Anterior cingulate cortex (tissue), 58 donors: ENCODE measurements around the gene RNF212B.

Source experiments
- DNase-seq, 58 donors: peaks; one replicate each; lab custom pipeline; 2025; lab: John Stamatoyannopoulos, UW

The RNF212B gene

DNA sequence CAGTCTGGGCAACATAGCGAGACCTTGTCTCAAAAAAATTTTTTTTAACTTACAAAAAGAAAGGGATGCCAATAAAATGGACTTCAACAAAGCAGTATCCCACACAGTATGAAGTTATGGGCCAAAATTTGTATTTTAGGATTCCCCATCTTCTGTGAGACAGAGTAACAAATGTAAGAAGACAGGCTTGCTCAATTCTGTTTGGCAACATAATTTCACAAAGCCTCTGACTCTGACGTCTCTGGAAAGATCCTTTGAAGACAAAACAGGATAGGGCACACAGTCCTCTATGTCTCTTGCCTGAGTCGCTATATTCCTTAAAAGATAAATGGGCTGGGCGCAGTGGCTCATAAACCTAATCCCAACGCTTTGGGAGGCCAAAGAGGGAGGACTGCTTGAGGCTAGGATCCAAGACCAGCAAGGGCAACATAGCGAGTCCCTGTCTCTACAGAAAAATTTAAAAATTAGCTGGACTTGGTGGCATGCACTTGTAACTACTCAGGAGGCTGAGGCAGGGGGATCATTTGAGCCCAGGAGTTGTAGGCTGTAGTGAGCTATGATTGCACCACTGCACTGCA lies 49.3 kb downstream of the RNF212B start:
- no peak for DNase-seq

DNA sequence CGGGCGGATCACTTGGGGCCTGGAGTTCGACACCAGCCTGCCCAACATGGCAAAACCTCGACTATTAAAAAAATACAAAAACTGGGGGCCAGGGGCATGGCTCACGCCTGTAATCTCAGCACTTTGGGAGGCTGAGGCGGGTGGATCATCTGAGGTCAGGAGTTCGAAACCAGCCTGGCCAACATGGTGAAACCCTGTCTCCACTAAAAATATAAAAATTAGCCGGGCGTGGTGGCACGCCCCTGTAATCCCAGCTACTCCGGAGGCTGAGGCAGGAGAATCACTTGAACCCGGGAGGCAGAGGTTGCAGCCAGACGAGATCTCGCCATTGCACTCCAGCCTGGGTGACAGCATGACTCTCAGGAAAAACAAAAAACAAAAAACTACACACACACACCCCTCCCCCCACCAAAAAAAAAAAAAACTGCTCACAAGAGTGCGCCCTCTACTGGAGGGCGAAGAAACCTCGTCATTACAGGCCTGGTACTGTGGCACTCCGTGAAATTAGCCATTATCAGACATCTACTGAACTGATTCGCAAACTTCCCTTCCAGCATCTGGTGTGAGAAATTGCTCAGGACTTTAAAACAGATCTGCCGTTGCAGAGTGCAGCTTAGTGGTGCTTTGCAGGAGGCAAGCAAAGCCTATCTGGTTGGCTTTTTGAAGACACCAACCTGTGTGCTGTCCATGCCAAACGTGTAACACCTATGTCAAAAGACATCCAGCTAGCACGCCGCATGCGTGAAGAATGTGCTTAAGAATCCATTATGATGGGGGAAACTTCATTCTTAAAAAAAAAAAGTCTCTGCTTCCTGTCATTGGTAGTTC lies 57.2 kb downstream of the RNF212B start:
- peak in 27 of 58 donors; percentile 11 to 62 (median 29) for DNase-seq

DNA sequence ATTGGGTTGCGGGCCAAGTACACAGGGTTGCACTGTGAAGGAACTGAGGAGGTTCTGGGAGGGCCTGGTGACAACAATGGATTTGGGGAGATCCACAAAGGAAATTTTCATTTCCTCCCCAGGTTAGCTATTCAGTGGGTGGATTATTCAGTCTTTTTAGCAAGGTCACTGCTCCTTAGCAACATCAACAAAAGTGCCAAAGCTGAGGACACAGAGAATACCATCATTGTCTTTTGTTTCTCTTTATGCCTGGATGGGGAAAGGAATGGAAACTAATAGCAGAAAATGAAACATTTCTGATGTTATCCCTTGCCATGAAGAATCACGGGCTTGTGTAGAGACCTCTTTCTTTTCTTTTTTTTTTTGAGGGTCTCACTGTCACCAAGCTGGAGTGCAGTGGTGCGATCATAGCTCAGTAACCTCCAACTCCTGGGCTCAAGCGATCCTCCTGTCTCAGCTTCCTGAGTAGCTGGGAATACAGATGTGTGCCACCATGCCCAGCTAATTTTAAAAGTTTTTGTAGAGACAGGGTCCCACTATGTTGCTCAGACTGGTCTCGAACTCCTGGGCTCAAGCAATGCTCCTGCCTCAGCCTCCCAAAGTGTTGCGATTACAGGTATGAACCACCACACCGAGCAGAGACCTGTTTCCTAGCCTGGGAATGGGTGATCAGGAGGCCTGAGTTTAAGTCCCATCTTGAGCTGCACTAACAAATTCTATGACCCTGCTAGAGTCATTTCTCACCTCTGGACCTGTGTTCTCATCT lies 58.5 kb downstream of the RNF212B start:
- no peak for DNase-seq

DNA sequence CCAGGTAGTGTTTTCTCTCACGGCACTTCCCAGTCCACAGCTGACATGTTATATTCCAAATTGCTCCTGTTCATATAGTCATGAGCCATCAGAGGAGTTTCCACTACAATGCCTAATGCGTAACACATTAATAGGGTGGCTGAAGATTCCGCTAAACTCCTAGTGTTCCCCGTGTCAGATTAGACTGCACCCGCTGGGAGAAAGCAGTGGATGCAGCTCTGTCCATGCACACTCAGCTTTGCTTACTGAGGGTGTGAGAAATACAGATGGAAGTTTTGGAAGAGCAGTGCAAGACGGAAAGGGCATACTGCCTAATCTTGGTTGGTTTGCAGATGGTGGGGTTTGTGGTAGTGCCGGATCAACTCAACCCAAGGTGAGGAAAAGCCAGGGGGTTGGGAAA lies 59.4 kb downstream of the RNF212B start:
- no peak for DNase-seq

DNA sequence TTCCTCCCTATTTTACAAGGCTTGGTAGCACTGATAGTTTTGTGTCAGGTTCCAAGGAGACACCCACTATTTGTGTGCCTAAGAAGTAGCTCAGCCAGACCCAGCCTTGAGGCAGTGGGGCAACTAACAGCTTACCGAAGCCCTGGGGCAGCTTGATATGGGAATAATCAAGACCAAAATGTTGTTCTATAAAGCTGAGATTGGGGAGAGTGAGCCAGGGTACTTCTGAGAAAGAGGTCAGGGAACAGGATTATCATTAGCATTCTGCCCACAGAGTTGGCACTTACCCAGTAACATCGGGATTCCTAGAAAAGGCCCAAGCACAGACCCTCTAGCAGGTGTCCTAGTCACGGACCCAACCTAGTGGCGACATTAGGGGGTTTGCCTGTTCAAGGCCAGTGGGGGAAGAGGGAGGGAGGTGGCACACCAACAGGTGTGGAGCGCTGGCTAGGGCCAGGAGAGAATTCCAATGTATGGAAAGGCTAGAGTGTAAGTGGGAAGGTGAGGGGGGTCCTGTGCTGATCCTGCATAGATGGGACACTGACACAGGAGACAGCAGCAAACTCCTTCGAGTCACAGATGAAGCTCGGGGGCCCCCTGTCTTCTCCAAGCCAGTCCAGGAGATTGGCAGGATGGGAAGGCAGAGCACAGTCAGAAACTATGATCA lies 60.0 kb downstream of the RNF212B start:
- no peak for DNase-seq

DNA sequence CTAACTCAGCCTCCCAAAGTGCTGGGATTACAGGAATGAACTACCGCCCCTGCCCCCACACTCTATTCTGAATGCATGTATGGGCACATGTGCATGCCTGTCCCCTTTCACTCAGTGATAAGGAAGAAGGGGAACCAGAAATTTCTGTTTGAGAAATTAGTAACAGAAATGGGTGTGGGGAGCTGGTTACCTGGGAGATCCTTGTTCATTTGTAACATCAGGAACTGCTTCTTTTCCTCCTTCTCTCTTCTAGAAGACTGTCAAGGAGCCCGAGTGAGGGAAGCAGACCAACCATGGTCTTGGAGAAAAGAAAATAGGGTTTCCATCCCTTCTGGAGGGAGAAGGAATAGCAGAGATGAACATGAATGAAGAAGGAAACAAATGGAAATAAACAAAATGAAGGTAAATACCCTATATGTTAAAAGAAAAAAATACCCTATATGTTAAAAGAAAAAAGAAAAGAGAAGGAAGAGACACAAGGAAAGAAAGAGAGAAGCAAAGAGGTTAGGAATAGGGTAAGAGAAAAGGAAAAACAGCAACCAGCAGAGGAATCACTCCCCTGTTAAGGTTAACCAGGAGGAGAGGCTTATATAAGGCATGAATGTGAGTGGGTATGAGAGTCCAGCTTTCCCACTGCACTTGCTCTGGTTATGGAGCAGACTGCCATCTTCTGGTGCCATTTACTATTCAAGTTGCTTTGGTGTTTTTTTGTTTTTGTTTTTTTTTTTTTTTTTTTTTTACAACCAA lies 61.6 kb downstream of the RNF212B start:
- peak in 13 of 58 donors; percentile 5 to 69 (median 25) for DNase-seq

DNA sequence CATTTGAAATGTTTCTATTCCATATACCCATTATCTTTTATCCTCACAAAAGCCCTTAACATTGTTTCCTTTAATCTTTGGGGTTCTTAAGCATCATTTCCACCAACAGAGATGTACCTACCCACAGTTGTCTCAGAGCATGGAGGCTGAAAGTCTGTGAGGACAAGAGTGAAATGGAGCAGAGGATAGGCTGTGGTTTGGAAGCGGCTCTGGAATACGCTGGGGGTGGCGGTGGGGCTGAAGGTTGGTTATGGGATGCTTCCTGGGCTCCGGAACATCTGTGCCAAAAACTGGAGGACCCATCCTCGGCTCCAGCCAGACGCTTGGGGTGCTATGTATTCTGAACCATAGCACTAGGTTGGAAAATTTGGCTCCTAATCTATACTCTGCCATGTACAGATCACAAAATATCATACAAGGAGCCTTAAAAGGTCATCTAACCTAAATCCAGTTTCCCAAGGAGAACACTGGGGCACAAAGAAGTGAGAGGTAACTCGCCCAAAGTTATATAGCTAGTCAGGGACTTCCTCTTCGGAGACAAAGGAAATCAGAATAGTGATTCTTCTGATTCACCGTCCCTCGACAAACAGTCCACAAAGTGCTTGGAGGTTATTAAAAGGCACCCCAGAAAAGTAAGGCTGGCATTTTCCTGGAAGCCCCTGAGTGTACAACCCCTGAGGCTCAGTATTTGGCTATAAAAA lies 62.4 kb downstream of the RNF212B start:
- DNase-seq = no peak

DNA sequence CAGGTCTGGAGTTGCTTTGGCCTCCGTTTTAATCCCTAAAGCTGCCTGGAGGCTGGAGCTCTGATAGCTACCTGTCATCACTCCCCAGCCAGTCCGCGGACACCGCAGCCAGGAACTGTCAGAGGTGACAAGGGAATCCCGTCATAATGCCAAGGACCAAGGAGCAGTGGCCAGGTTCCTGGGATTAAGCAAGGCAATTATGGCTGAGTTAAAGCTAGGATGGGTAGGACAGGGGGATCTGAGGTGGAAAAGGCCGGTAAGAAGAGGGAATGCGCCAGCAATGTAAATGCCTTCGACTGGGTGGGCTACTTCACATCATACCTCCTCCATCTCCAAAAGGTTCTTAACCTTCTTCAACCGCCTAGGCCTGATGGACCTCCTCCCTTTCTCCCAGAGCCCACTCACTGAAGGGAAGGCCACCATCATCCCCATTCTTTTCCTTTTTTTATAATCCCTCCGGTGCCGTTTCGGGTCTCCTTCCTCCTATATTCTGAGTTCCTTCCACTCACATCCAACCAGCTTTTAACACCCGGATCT lies 63.0 kb downstream of the RNF212B start:
- DNase-seq = peak in 17 of 58 donors; percentile 21 to 68 (median 52)

DNA sequence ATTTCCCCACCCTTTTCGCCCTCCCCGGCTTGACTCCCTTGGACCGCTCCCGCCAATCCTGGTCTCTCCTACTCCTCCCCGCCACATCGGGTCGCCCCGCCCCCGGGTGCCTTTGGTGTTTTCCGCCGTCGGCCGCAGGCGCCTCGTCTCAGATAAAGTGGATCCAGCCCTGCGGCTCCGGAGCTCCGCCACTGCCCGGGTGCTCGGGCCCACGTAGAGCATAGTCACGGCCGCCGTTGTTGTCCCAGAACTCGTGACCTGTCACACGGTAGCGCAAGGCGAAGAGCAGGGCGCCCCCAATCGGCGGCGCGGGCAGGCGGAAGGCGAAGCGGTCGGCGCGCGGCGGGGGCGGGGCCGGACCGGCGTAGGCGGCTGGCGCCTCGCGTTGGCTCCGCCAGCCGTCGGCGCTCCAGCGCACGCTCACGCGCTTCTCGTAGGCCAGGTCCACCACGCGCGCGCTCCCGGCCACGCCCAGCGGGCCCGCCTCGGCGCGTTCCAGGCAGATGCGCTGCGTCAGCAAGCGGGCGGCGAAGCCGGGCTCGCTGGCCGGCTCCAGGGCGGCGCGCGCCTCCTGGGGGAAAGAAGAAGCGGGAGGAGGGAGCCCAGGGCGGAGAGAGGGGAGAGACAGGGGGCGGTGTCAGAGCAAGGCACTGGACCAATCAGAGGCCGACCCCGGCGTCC lies 63.7 kb downstream of the RNF212B start:
- peak; percentile 90 to 100 (median 98) for DNase-seq

DNA sequence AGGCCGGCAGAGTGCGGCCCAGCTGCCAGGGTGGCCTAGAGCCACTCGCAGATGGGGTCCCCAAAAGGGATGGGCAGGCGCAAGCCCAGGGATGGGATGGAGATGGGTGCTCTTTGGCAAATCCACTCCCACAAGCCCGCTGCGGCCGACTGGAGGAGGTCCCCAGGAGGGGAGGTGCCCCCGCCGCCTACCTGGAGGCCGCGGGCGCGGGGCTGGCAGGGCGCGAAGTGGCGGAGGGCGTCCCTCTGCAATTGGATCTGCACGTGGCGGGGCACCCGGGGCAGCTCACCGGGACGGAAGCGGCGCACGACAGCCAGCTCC lies 64.2 kb downstream of the RNF212B start:
- peak in 1 of 58 donors; percentile 86 for DNase-seq

DNA sequence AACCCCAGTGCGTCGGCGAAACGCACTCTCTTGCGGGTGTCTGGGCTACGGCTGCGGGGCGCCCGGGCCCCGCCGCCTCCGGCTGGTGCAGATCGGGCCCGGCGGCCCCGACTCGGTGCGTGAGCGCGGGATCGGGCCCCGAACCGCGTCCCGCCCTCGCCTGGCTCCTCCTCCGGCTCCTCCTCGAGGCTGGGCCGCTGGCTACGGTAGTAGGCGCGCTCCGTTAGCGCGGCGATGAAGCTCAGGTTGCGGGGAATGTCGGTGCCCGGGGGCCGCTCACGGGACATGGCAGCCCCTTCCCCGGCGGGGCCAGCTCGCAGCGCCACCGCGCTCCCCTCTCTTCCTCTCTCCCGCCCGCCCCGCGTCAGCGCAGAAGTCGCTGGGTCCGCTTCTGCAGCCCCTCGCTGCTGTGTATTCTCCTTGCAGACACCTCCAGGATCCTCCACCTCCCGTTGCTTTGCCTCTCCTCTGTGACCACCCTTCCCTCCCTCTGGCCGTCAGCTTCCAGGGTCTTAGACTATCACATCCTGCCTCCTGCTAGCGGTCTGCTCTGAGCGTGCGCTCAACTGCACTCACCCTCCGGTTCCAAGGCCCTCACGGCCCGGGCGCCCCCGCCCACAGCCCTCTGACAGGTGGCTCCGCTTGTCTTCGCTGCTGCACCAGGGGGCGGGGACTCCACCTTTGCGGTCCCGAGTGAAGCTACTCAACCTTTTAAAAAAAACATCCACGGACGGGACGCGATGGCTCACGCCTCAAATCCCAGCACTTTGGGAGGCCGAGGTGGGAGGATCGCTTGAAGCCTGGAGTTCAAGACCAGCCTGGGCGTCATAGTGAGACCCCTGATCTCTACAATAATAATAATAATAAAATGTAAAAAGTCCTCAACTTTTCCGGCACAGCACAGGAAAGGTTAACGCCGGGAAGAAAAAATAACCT lies 64.8 kb downstream of the RNF212B start, which contains the start of gene PPP1R3E:
TSS of gene PPP1R3E (minus strand) at position 570 of the 936 bp plus-strand sequence. CDS start at position 287, 283 bp downstream.
- peak in 52 of 58 donors; percentile 28 to 81 (median 64) for DNase-seq

DNA sequence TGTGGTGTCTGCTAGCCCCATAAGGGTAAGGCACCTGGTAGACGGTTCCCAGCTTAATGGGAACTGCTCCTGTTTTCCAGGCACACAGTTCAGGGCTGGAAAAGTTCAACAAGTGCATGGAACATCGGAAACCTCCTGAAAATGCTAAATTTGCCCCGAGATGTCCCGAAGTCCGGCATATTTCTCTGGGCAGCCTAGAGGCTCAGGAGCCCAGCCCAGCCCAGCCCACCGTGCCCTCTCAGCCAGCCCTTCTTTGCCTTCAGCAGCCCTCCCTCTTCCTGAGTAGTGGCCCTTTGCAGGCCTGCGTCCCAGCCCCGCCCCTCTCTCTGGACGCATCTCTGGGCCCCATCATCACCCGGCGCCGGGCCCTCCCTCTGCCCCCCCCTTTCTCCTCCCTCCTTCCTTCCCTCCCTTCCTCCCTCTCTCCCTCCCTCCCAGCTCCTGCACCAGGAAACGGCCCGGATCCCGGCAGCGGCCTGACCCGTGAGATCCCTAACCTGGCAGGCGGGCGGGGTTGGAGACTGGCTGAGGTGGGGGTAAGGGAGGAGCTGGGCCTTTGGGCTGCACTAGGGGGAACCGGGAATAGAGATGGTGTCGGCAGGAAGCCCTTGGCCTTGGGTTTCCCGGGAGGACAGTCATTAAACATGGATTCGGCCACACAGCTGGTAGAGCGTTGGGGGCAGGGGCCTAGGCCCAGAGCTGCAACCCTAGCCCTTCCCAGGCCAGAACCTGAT lies 68.8 kb downstream of the RNF212B start, which contains the start of gene BCL2L2:
TSS of gene BCL2L2 (plus strand) at position 422 of the 734 bp plus-strand sequence. CDS start 935 bp downstream, outside the sequence.
- DNase-seq = peak; percentile 31 to 93 (median 88)

DNA sequence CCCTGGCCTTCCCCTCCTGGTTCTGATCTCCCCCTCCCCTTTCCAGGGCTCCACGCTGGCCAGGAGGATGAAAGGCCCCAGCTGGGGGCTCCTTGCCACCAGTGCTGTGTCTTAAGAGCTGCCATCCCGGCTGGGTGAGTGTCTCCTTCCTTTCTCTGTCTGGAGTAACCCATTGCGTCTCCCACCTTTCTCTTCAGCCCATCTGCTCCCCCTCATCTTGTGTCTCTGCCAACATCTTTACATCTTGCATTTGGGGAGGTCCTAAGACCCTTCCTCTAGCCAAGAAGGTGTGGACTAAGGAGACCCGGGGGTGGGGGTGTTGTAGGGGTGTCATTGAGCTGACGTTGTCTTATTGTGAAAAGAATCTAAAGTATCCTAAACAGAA lies 69.4 kb downstream of the RNF212B start:
- no peak for DNase-seq

DNA sequence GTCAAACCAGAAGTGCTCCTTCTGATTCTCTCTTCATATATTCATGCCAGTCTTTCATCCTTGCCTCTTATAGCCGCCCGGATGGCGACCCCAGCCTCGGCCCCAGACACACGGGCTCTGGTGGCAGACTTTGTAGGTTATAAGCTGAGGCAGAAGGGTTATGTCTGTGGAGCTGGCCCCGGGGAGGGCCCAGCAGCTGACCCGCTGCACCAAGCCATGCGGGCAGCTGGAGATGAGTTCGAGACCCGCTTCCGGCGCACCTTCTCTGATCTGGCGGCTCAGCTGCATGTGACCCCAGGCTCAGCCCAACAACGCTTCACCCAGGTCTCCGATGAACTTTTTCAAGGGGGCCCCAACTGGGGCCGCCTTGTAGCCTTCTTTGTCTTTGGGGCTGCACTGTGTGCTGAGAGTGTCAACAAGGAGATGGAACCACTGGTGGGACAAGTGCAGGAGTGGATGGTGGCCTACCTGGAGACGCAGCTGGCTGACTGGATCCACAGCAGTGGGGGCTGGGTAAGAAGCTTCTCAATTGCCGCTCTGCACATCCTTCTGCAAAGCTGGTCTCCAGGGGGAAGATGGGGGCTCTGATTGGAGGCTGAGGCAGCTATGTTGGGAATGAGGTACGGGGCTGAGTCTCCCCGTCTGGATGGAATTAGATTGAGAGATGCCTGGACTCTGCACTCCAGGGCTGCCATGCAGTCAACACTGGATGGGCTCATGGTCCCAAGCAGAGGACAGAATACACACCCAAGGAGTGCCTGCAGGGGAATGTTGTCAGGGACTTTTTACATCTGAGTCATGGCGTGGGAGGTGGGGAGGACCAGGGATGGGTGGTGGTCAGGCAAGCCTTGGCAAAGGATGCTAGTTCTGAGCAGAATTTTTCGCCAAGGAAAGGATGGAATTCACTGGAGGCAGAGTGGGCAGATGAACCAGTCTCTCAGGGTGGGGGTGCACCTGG lies 70.2 kb downstream of the RNF212B start:
- DNase-seq = no peak

DNA sequence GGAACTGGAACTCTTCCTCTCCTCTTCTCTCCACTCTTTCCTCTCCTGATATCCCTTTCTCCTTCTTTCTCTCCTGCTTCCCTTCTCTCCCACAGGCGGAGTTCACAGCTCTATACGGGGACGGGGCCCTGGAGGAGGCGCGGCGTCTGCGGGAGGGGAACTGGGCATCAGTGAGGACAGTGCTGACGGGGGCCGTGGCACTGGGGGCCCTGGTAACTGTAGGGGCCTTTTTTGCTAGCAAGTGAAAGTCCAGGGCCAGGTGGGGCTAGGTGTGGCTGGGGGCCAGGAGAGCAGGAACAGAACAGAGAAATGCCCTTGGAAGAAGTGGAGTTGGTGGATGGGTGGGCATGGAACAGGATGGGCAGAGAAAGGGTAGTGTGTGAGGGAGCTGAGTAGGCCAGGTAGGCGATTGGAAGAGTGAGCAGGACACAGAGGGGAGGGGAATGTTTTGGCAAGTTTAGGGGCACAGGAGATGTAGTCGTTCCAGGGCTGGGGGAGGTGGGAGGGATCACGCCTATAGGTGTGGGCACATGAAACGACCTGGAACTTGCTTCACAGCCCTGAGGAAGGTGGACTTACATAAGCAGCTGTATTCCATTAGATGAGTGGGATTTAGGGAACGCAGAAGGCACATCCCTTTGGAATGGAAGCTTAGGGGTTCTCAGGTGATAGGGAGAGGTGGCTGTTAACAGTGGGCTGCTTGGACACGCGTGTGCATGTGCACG lies 71.1 kb downstream of the RNF212B start:
- no peak for DNase-seq
